NCI-H146 treated with DMSO at 0.1 percent for 48 hours (cell line): ENCODE data around the gene SH2D1B.
"Not testable (repeated sequence)": the region's sequence is repeated elsewhere in the genome, so short reads cannot be mapped to it uniquely, and the experiment has no call there.

Source experiments
- DNase-seq: peaks from one replicate; lab custom pipeline; 2025; ENCODE audit not compliant: unreplicated experiment; lab: John Stamatoyannopoulos, UW

Gene SH2D1B

GRCh38 chr1:162365284-162366020 lies 46.5 kb downstream of the SH2D1B start:
- DNase-seq = no peak

- DNase-seq = no peak
These were observed 47.4 kb downstream of the SH2D1B start for GRCh38 chr1:162364498-162364897.

- no peak for DNase-seq
These were observed 48.1 kb downstream of the SH2D1B start for GRCh38 chr1:162363823-162364222.

GRCh38 chr1:162361349-162361748 lies 50.6 kb downstream of the SH2D1B start:
- no peak for DNase-seq

- no peak for DNase-seq
These were observed 51.1 kb downstream of the SH2D1B start for GRCh38 chr1:162360874-162361260.

GRCh38 chr1:162360237-162360873 lies 51.6 kb downstream of the SH2D1B start:
- DNase-seq = no peak

GRCh38 chr1:162359523-162360236 lies 52.3 kb downstream of the SH2D1B start:
- DNase-seq = no peak

GRCh38 chr1:162358928-162359327 lies 53.0 kb downstream of the SH2D1B start:
- DNase-seq = no peak

- peak; percentile 29 for DNase-seq
These were observed 54.2 kb downstream of the SH2D1B start for GRCh38 chr1:162357681-162358266.

GRCh38 chr1:162353702-162354101 lies 58.2 kb downstream of the SH2D1B start:
- DNase-seq = no peak

GRCh38 chr1:162353078-162353477 lies 58.9 kb downstream of the SH2D1B start:
- DNase-seq = no peak

- DNase-seq = not testable (repeated sequence)
These were observed 60.1 kb downstream of the SH2D1B start for GRCh38 chr1:162351874-162352273.

GRCh38 chr1:162351246-162351842 lies 60.6 kb downstream of the SH2D1B start:
- no peak for DNase-seq

- DNase-seq = peak; percentile 31
These were observed 62.2 kb downstream of the SH2D1B start for GRCh38 chr1:162349635-162350330.

- no peak for DNase-seq
These were observed 64.7 kb downstream of the SH2D1B start for GRCh38 chr1:162347281-162347680.
